K562 (cell line): ENCODE data around the gene DDX5. TPM values are rescaled to one million over a fixed set of nuclear protein-coding genes. Genes with fewer than 3 reads are reported as not detected.
A peak's percentile ranks its signal among the peaks of the same experiment; 100 is the strongest.

Source experiments
- CBX5 ChIP-seq: IDR thresholded peaks from 2 replicates; pipeline ENCODE4 v1.6.1; 2014; ENCODE audit warnings: low read depth, borderline replicate concordance
- CREB3 ChIP-seq: fragments of 450-650 bp; conservative IDR thresholded peaks from 2 replicates; pipeline ENCODE4 v1.6.1; 2016; ENCODE audit warnings: missing genetic modification characterization, low read depth, mild to moderate bottlenecking, missing compliant biosample characterization, moderate library complexity
- CREBBP ChIP-seq: IDR thresholded peaks from one replicate; pipeline ENCODE4 v1.6.1; 2012; ENCODE audit warnings: low read depth, mild to moderate bottlenecking, control low read depth, inconsistent platforms, low read length
- MEIS2 ChIP-seq: fragments of 450-650 bp; IDR thresholded peaks from 2 replicates; pipeline ENCODE4 v1.6.1; 2014; ENCODE audit warnings: mild to moderate bottlenecking; ENCODE audit not compliant: partially characterized antibody
- MIER1 ChIP-seq: fragments of 450-650 bp; IDR thresholded peaks from 2 replicates; pipeline ENCODE4 v1.6.1; 2016; ENCODE audit warnings: antibody characterized with exemption, mild to moderate bottlenecking, low read depth
- MTF1 ChIP-seq: fragments of 250-450 bp; sonication (Bioruptor Pico); IDR thresholded peaks from 2 replicates; pipeline ENCODE4 v1.9.0; 2021; ENCODE audit warnings: moderate library complexity, mild to moderate bottlenecking, inconsistent platforms, borderline replicate concordance
- RBBP5 ChIP-seq: fragments of 200-600 bp; sonication (generic); IDR thresholded peaks from 2 replicates; pipeline ENCODE4 v1.6.1; 2012; ENCODE audit warnings: borderline replicate concordance, mild to moderate bottlenecking, low read length, control low read depth, inconsistent platforms; ENCODE audit not compliant: insufficient read depth, poor library complexity, severe bottlenecking
- RCOR1 ChIP-seq, 2 experiments: IDR thresholded peaks; 2 replicates each; pipeline ENCODE4 v1.6.1; 2012; ENCODE audit warnings: low read depth in 2 of 2, low read length in 2 of 2, borderline replicate concordance in 1 of 2, improper control_type of control experiment in 1 of 2
- SRSF9 ChIP-seq: fragments of 200-400 bp; formaldehyde crosslinking; IDR thresholded peaks from 2 replicates; pipeline ENCODE4 v1.6.1; 2017; ENCODE audit warnings: low read depth, low read length, borderline replicate concordance
- TEAD2 ChIP-seq: fragments of 450-650 bp; IDR thresholded peaks from 2 replicates; pipeline ENCODE4 v1.6.1; 2016; ENCODE audit warnings: missing genetic modification characterization, control low read depth, missing compliant biosample characterization
- ZNF184 ChIP-seq: sonication (generic); formaldehyde crosslinking; IDR thresholded peaks from 2 replicates; pipeline ENCODE4 v1.5.0; 2020; ENCODE audit warnings: missing genetic modification reagents
- ZNF408 ChIP-seq: fragments of 250-450 bp; sonication (Bioruptor Pico); IDR thresholded peaks from 2 replicates; pipeline ENCODE4 v1.4.0; 2020; ENCODE audit warnings: low read depth, mild to moderate bottlenecking, moderate library complexity
- ZNF518B ChIP-seq: fragments of 250-450 bp; sonication (Bioruptor Pico); IDR thresholded peaks from 2 replicates; pipeline ENCODE4 v1.5.0; 2021; ENCODE audit warnings: mild to moderate bottlenecking, moderate library complexity
- polyA plus RNA-seq, 8 experiments: library from polyadenylated mRNA; depleted of rRNA in 4 of 8; stranded (reverse) in 5 of 8; unstranded in 3 of 8; fragments of >200 nt; fragmentation: Nextera tagmentation in 2 of 8; fragmentation: Illumina TruSeq in 1 of 8; extraction: Ambion mirVana in 2 of 8; extraction: Trizol in 1 of 8; gene quantifications; 2 replicates each; pipeline versions ENCODE4 v1.2.1 to v1.2.3, GENCODE V29; 2011 to 2014; ENCODE audit warnings: inconsistent platforms in 1 of 8, missing spikeins in 1 of 8
- total RNA-seq, 7 experiments: library from RNA; depleted of rRNA in 6 of 7; stranded (reverse); fragments of >200 nt in 6 of 7; fragmentation: Illumina TruSeq in 2 of 7; extraction: Trizol in 2 of 7; gene quantifications; 2 replicates each; pipeline versions ENCODE4 v1.2.1 to v1.2.3, GENCODE V29; 2011 to 2021; ENCODE audit warnings: low replicate concordance in 1 of 7
- TF ChIP-seq, protein P1 (sequence below), 2 experiments: fragments of 450-650 bp; IDR thresholded peaks; 2 replicates each; pipeline ENCODE4 v1.6.1; 2018; ENCODE audit warnings: mild to moderate bottlenecking in 2 of 2, low read depth in 1 of 2; ENCODE audit not compliant: partially characterized antibody in 2 of 2
- TF ChIP-seq, protein P2 (sequence below): IDR thresholded peaks from 2 replicates; pipeline ENCODE4 v1.6.1; 2016; ENCODE audit warnings: missing genetic modification characterization, missing compliant biosample characterization

The DDX5 gene
- total and polyA plus RNA-seq, 9 of the 15 experiments (the other 6 are each of a cell fraction or from before 2014, with no cell fraction given): 306 to 1,639 (median 604) TPM

- TF ChIP-seq, protein P1, sequence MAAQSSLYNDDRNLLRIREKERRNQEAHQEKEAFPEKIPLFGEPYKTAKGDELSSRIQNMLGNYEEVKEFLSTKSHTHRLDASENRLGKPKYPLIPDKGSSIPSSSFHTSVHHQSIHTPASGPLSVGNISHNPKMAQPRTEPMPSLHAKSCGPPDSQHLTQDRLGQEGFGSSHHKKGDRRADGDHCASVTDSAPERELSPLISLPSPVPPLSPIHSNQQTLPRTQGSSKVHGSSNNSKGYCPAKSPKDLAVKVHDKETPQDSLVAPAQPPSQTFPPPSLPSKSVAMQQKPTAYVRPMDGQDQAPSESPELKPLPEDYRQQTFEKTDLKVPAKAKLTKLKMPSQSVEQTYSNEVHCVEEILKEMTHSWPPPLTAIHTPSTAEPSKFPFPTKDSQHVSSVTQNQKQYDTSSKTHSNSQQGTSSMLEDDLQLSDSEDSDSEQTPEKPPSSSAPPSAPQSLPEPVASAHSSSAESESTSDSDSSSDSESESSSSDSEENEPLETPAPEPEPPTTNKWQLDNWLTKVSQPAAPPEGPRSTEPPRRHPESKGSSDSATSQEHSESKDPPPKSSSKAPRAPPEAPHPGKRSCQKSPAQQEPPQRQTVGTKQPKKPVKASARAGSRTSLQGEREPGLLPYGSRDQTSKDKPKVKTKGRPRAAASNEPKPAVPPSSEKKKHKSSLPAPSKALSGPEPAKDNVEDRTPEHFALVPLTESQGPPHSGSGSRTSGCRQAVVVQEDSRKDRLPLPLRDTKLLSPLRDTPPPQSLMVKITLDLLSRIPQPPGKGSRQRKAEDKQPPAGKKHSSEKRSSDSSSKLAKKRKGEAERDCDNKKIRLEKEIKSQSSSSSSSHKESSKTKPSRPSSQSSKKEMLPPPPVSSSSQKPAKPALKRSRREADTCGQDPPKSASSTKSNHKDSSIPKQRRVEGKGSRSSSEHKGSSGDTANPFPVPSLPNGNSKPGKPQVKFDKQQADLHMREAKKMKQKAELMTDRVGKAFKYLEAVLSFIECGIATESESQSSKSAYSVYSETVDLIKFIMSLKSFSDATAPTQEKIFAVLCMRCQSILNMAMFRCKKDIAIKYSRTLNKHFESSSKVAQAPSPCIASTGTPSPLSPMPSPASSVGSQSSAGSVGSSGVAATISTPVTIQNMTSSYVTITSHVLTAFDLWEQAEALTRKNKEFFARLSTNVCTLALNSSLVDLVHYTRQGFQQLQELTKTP (IDR thresholded peaks at IDR 0.05; ENCODE audit: low read depth in 1 of 2, partially characterized antibody in 2 of 2): peak in 1 of 2 experiments; percentile 57
- TF ChIP-seq CREBBP (no peak), CBX5 (no peak), MEIS2 (no peak), RCOR1 (IDR thresholded peaks at IDR 0.05; ENCODE audit: borderline replicate concordance in 1 of 2, low read depth in 2 of 2, low read length in 2 of 2) (peak; percentile 54 to 98; a peak in 3 of 4 replicates), CREB3 (tag) (no peak), ZNF408 (CRISPR knock-in tag) (no peak), ZNF518B (CRISPR knock-in tag) (no peak), ZNF184 (CRISPR knock-in tag) (no peak), RBBP5 (peak; percentile 60), TEAD2 (tag) (no peak), SRSF9 (no peak), MIER1 (no peak), MTF1 (CRISPR knock-in tag) (no peak)
- TF ChIP-seq, protein P2, sequence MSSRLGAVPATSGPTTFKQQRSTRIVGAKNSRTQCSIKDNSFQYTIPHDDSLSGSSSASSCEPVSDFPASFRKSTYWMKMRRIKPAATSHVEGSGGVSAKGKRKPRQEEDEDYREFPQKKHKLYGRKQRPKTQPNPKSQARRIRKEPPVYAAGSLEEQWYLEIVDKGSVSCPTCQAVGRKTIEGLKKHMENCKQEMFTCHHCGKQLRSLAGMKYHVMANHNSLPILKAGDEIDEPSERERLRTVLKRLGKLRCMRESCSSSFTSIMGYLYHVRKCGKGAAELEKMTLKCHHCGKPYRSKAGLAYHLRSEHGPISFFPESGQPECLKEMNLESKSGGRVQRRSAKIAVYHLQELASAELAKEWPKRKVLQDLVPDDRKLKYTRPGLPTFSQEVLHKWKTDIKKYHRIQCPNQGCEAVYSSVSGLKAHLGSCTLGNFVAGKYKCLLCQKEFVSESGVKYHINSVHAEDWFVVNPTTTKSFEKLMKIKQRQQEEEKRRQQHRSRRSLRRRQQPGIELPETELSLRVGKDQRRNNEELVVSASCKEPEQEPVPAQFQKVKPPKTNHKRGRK (tag): no peak
Observed at GRCh38 chr17:64448665-64449512, 57.2 kb downstream of the DDX5 start, which contains the start of gene MILR1 (continued).
